Activated CD8-positive, alpha-beta memory T cell treated with anti-CD3 and anti-CD28 coated beads, Interleukin-2, amount 50 U/mL, for 1 hour (primary cell): ENCODE results near the gene UBE3A.
"Not testable (repeated sequence)": the region's sequence is repeated elsewhere in the genome, so short reads cannot be mapped to it uniquely, and the experiment has no call there.

Experiments
- DNase-seq: peaks from one replicate; pipeline ENCODE4 v3.0.0-alpha.2; 2020; ENCODE audit errors: extremely low read depth

Gene UBE3A

DNA sequence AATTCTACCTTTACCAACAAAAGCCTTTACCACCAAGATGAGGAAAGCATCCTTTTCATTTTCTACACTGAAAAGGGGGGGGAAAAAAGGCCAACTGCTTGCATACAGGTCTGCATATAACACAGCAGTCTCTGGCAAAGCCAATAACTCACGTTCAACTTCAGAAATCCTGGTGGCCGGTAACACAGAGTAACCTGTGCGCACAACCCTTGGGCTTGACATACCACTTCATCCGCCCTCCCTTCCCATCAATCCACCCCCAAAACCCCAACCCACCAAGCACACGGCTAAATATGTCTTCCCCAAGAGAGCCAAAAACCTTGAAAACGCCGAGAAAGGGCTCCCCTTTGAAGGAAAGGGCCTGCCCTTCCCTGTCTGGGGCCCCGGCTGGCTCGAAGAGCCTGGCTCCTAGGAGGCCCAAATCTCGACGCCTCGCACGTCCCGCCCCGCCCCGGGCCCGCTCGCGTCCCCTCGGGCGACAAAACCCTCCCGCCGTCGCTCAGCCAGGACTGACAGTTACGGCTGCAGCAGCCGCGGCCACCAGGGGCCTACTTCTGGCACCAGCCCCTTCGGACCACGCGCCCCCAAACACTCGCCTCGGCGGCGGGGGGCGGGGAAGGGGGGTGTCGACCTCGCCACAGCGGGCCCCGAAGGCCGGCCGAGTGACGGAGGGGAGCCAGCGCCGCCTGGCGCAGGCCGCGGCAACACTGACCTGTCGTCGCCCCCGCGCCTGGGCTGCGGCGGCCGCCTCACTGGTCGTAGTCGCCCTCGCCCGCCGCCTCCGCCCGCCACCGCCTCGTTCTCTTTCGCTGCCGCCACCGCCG lies 835 bp downstream of the UBE3A start:
- DNase-seq: no peak

DNA sequence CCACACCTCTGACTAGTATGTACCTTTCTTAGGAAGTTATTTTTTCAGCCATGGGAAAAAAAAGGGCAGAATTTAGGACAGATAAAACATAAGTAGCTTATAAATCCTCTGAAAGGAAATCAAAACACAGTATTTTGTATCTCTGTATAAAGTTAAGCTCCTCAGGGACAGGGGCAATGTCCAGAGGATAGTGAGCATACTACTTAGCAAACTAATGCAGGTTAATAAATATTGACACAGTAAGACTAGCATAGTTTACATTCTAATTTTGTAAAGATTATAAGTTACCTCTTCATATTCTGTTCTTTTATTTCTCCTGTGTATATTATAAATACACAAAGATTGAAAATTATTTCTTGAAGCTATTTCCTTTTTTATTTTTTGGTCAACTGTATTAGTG lies 2.1 kb downstream of the UBE3A start:
- DNase-seq: no peak

DNA sequence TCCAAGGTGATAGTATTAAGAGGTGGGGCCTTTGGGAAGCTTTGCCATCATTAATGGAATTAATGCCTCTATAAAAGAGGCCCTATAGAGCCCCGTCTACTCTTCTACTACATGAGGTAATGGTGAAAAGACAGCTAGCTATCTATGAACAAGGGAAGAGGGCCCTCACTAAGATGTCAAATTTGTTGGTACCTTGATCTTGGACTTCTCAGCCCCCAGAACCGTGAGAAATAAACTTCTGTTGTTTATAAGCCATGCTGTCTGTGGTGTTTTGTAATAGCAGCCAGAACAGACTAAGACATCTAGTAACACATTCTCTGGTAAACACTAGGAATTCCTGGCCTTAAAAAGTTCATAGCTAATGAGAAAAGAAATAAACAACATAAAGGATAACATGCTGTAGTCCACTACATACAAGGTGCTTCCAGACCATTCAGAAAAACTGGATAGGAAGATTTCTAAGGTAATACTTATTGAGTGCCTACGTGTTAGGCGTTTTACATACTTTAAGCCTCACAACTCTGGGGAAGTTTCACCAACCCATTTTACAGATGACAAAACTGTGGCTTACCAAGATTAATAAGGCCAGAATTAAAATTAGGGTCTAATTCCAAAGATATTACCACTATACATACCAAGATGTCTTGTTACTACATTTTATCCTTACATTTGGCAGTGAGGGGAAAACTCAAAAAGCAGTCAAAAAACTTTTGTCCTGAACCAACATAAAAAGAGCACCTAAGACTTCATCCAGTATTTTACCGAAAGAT lies 3.2 kb downstream of the UBE3A start:
- no peak for DNase-seq

- DNase-seq: no peak
These were observed 5.5 kb downstream of the UBE3A start for GRCh38 chr15:25433118-25433865.

GRCh38 chr15:25431836-25432561 lies 6.8 kb downstream of the UBE3A start:
- no peak for DNase-seq

DNA sequence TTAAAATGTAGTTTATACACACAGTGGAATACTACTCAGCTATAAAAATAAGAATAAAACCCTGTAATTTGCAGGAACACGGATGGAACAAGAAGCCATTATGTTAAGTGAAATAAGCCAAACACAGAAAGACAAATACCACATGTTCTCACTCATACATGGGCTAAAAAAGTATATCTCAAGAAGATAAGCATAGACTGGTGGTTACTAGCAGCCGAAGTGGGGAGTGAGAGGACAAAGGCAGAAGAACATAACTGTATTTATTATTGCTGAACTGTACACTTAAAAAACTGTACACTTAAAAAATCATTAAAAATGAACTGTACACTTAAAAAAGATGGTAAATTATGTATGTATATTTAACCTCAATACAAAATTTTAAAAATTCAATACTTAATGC lies 11.0 kb downstream of the UBE3A start:
- DNase-seq: no peak

- no peak for DNase-seq
These were observed 11.8 kb downstream of the UBE3A start for GRCh38 chr15:25426896-25427610.

DNA sequence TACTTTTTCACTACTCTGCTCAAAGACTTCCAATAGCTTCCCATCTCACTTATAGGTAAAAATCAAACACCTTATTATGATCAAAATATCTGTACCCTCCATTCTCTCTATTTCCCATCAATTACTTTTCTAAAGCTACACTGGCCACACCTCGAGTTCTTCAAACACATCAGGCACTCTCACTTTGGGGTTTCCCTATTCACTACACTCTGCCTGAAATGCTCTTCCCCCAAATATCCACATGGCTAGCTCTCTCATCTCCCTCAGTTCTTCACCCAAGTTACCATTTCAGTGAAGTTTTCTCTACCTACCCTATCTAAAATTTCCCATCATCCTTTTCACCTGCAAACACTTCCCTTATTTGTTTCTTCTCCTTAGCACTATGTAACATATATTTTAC lies 14.8 kb downstream of the UBE3A start:
- no peak for DNase-seq

DNA sequence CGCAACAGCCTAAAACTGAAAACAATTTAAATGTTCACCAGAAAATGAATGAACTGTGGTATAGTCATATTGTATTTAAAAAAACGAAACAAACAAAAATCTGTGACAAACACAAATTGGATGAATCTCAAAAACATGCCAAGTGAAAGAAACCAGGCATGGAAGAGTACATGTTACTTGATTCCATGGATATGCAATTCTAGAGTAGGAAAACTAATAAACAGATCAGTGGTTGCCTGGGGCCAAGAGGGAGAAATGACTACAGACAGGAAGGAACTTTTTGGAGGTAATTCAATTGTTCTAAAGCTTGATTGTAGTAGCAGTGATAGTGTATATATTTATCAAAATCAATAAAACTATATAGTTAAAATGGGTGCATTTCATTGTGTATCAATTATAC lies 16.8 kb downstream of the UBE3A start:
- DNase-seq: no peak

GRCh38 chr15:25418202-25418601 lies 20.6 kb downstream of the UBE3A start:
- no peak for DNase-seq

DNA sequence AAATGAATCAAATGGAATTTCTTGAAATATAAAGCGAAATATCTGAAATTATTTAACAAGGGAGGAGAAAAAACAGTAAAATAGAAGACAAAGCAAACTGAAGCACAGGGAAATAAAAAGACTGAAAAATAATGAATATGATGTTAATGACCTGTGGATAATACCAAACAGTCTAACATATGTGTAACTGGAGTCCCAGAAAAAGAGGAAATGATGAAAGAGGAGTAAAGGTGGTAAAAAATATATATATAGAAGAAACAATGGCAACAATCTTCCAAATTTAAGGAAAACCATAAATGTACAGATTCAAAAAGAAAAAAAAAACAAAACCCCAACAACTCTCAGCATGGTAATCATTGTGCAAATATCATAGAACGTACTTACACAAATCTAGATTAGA lies 21.2 kb downstream of the UBE3A start:
- DNase-seq: no peak

DNA sequence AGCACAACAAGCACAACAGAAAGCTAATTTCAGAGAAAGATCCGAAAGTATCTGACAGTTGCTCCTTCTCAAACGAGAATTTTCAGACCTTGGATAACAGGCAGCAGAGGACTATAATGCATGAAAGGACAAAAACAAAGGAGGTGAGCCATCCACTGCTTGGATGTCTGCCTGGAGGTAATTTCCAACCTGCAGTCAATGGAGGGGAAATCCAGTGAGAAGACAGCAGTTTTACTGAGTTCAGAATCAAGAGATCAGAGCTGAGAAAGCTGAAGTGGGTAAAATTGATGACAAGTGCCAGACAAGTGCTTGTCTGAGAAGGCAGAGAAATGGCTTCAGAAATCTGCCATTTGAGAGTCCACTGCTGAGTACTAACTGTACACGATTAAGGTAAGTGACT lies 22.1 kb downstream of the UBE3A start:
- DNase-seq: no peak

- DNase-seq: no peak
These were observed 23.1 kb downstream of the UBE3A start for GRCh38 chr15:25415707-25416106.

DNA sequence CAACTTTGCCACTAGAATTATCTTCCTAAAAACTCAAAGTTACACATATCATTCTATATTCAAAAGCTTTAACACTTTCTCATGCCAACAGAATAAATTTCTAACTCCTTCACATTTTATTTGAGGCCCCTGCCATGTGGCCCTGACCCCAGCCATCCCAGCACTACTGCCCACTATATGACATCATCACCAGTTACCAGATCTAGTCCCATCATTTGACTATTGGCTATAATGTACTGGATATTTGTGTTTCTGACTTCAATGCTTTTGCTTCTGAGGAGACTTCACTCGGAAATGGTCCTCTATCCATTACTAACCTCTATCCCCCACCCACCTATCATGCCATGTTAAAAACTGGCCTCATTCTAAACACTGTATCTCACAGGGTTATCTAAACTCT lies 23.6 kb downstream of the UBE3A start:
- no peak for DNase-seq

DNA sequence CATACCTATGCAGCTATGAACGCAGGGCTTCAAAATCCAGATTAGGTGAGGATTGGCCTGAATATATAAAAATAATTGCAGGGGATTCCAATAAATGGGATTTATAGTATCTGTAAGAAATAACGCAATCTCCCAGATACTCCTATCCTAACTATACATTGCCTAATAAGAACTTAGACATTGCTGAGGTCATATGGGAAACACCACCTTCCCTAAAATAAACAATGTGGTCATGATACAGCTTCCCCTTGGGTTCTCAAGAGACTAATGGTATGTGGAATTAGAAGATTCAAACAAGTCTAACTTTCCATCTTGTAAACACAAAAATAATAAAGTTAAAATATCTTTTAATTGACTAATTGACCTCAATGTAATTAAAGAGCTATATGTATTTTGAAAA lies 28.2 kb downstream of the UBE3A start:
- no peak for DNase-seq

DNA sequence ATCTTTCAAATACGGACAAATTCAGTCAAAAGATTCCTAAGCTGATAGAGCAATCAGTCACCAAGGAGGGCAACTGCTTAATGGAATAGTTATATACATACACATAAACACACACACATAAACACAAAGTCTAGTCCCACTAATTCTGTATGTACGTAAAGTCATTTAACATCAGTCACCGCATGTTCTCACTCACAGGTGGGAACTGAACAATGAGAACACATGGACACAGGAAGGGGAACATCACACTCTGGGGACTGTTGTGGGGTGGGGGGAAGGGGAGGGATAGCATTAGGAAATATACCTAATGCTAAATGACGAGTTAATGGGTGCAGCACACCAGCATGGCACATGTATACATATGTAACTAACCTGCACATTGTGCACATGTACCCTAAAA lies 29.1 kb downstream of the UBE3A start:
- not testable (repeated sequence) for DNase-seq

- DNase-seq: no peak
These were observed 29.9 kb downstream of the UBE3A start for GRCh38 chr15:25408929-25409328.

DNA sequence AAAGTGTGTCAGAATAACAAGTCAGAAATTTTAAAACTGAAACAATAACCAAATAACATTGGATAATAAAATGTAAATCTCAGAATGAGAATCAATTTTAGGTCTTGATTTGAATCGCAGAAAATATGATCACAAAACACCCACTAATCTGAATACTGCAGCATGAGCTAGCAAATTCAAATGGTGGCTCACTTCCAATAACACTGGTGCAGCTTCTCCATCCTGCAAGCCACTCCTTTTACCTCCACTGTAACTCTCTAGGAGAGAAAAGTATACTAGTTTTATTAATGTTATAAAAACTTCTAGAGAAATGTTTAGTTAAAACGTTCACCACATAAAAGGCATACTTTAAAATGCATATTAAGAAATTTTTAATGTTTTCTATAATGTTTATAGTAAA lies 30.4 kb downstream of the UBE3A start:
- DNase-seq: no peak

DNA sequence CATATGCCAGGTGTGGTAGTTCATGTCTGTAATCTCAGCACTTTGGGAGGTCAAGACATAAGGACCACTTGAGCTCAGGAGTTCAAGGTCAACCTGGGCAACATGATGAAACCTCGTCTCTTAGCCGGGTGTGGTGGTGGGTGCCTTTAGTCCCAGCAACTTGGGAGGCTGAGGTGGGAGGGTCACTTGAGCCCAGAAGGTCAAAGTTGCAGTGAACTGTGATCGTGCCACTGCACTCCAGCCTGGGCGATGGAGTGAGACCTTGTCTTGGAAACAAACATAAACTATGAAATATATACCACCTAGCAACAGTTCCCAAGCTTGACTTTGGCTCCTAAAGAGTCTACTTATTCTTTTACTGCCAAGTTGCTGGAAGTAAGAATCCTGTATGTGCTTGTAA lies 30.9 kb downstream of the UBE3A start:
- DNase-seq: no peak

GRCh38 chr15:25406846-25407245 lies 32.0 kb downstream of the UBE3A start:
- no peak for DNase-seq

- DNase-seq: no peak
These were observed 32.6 kb downstream of the UBE3A start for GRCh38 chr15:25406261-25406660.
